HepG2 (cell line): ENCODE measurements around the gene MED1. TPM values are rescaled to one million over a fixed set of nuclear protein-coding genes. Genes with fewer than 3 reads are reported as not detected.

ENCODE experiments used
- AHDC1 ChIP-seq: sonication (generic); formaldehyde crosslinking; IDR thresholded peaks from 2 replicates; pipeline ENCODE4 v1.5.1; 2020; ENCODE audit warnings: mild to moderate bottlenecking, missing genetic modification reagents, borderline replicate concordance
- ATF7-NPFF ChIP-seq: sonication (generic); formaldehyde crosslinking; IDR thresholded peaks from 2 replicates; pipeline ENCODE4 v1.8.1; 2023; ENCODE audit warnings: mild to moderate bottlenecking, low read depth, missing genetic modification reagents, moderate library complexity
- CAMTA2 ChIP-seq: sonication (generic); formaldehyde crosslinking; IDR thresholded peaks from 2 replicates; pipeline ENCODE4 v1.4.0; 2020; ENCODE audit warnings: mild to moderate bottlenecking, missing genetic modification reagents, borderline replicate concordance
- CBX2 ChIP-seq, 2 experiments: fragments of 200-600 bp in 1 of 2; sonication (generic); formaldehyde crosslinking in 1 of 2; IDR thresholded peaks; 2 replicates each; pipeline versions ENCODE4 v1.7.0 to v1.8.1; 2018 to 2022; ENCODE audit warnings: low read depth in 2 of 2, low read length in 1 of 2, mild to moderate bottlenecking in 1 of 2, missing genetic modification reagents in 1 of 2
- HOXD1 ChIP-seq: sonication (generic); formaldehyde crosslinking; IDR thresholded peaks from 2 replicates; pipeline ENCODE4 v1.5.0; 2020; ENCODE audit warnings: missing genetic modification reagents
- KAT7 ChIP-seq: IDR thresholded peaks from 2 replicates; pipeline ENCODE4 v1.6.1; 2018; ENCODE audit warnings: borderline replicate concordance, missing compliant biosample characterization
- KLF12 ChIP-seq: sonication (generic); formaldehyde crosslinking; IDR thresholded peaks from 2 replicates; pipeline ENCODE4 v1.4.0; 2020; ENCODE audit warnings: missing genetic modification reagents, borderline replicate concordance
- LRRFIP1 ChIP-seq: sonication (generic); formaldehyde crosslinking; conservative IDR thresholded peaks from 2 replicates; pipeline ENCODE4 v1.4.0; 2020; ENCODE audit warnings: missing genetic modification reagents
- PATZ1 ChIP-seq: sonication (generic); formaldehyde crosslinking; IDR thresholded peaks from 2 replicates; pipeline ENCODE4 v1.4.0; 2020; ENCODE audit warnings: missing genetic modification reagents
- SP2 ChIP-seq: sonication (generic); formaldehyde crosslinking; IDR thresholded peaks from 2 replicates; pipeline ENCODE4 v1.5.1; 2020; ENCODE audit warnings: mild to moderate bottlenecking, missing genetic modification reagents
- YEATS4 ChIP-seq: sonication (generic); formaldehyde crosslinking; IDR thresholded peaks from 2 replicates; pipeline ENCODE4 v1.4.0; 2020; ENCODE audit warnings: missing genetic modification reagents, borderline replicate concordance
- ZBTB39 ChIP-seq: sonication (generic); formaldehyde crosslinking; IDR thresholded peaks from 2 replicates; pipeline ENCODE4 v1.5.0; 2020; ENCODE audit warnings: missing genetic modification reagents
- ZNF18 ChIP-seq: sonication (generic); formaldehyde crosslinking; IDR thresholded peaks from 2 replicates; pipeline ENCODE4 v1.8.0; 2022; ENCODE audit warnings: mild to moderate bottlenecking, missing genetic modification reagents; ENCODE audit not compliant: insufficient replicate concordance
- ZNF446 ChIP-seq: sonication (generic); formaldehyde crosslinking; IDR thresholded peaks from 2 replicates; pipeline ENCODE4 v1.5.0; 2020; ENCODE audit warnings: mild to moderate bottlenecking, missing genetic modification reagents
- polyA plus RNA-seq, 8 experiments: library from polyadenylated mRNA; depleted of rRNA in 3 of 8; stranded (reverse) in 7 of 8; unstranded in 1 of 8; fragments of >200 nt; fragmentation: Illumina TruSeq in 4 of 8; extraction: Trizol in 4 of 8; gene quantifications; 2 replicates each; pipeline versions ENCODE4 v1.2.1 to v1.2.3, GENCODE V29; 2011 to 2016; ENCODE audit warnings: low read depth in 4 of 8, missing spikeins in 1 of 8, mixed read lengths in 1 of 8; ENCODE audit not compliant: insufficient read depth in 1 of 8
- total RNA-seq, 5 experiments: library from RNA; depleted of rRNA; stranded (reverse); fragments of >200 nt; fragmentation: Illumina TruSeq; extraction: Trizol; gene quantifications; 2 replicates each; pipeline ENCODE4 v1.2.3, GENCODE V29; 2016; ENCODE audit warnings: low read depth in 1 of 5

MED1 gene
- total and polyA plus RNA-seq, 2 of the 13 experiments (the other 11 are each of a cell fraction or from before 2014, with no cell fraction given) = 37.5 to 40.1 TPM

- TF ChIP-seq PATZ1 = peak; percentile 45; the same call in 1 of the 2 replicates
- TF ChIP-seq ZBTB39 (CRISPR knock-in tag) = no peak; the same call in 1 of the 2 replicates
- no peak for TF ChIP-seq ATF7-NPFF (CRISPR knock-in tag)
- TF ChIP-seq HOXD1 (CRISPR knock-in tag) = no peak
- TF ChIP-seq SP2 (CRISPR knock-in tag) = 0 out of 2 replicates have a peak, but pooled peaks have one; percentile 16
- no peak for TF ChIP-seq KLF12 (CRISPR knock-in tag)
- no peak for TF ChIP-seq CAMTA2 (CRISPR knock-in tag)
- TF ChIP-seq ZNF18 (CRISPR knock-in tag) = peak; percentile 66
- TF ChIP-seq CBX2 (IDR thresholded peaks at IDR 0.05; ENCODE audit: low read depth, low read length) = no peak
- no peak for TF ChIP-seq CBX2 (CRISPR knock-in tag; IDR thresholded peaks at IDR 0.05; ENCODE audit: low read depth)
- TF ChIP-seq LRRFIP1 (CRISPR knock-in tag) = no peak
- TF ChIP-seq YEATS4 = no peak
- TF ChIP-seq AHDC1 (CRISPR knock-in tag) = no peak
- no peak for TF ChIP-seq KAT7 (CRISPR knock-in tag)
- no peak for TF ChIP-seq ZNF446 (CRISPR knock-in tag)
These were observed 11.0 kb upstream of the MED1 start (continued) for GRCh38 chr17:39461926-39462569.
